Thyroid gland (tissue), 4 donors: ENCODE measurements around the gene ZBTB44.

Source experiments
- CTCF ChIP-seq, 6 experiments: fragments of 200-600 bp in 3 of 6; fragments of 450-650 bp in 3 of 6; sonication (generic) in 3 of 6; IDR thresholded peaks; one replicate each; pipeline ENCODE4 v1.5.1; 2016 to 2019; ENCODE audit warnings: antibody characterized with exemption in 6 of 6, mild to moderate bottlenecking in 2 of 6, inconsistent platforms in 1 of 6, moderate library complexity in 1 of 6
- POLR2A ChIP-seq, 2 donors: fragments of 450-650 bp; IDR thresholded peaks; one replicate each; pipeline ENCODE4 v1.6.1; 2017; ENCODE audit warnings: antibody characterized with exemption in 2 of 2, mild to moderate bottlenecking in 2 of 2, moderate library complexity in 1 of 2

GRCh38 chr11:130244848-130245247, 69.9 kb downstream of the ZBTB44 start:
- TF ChIP-seq CTCF (IDR thresholded peaks at IDR 0.05) (no peak), POLR2A (IDR thresholded peaks at IDR 0.05) (no peak)
